HG03558 (cell line): Measurements from ENCODE around the gene SIK3.
"Not testable (repeated sequence)": the region's sequence is repeated elsewhere in the genome, so short reads cannot be mapped to it uniquely, and the experiment has no call there.

Source experiments
- ATAC-seq: cut with Tn5 transposase; IDR thresholded peaks from one replicate; pipeline ENCODE4 v1.9.1; 2021; ENCODE audit warnings: moderate number of reproducible peaks; ENCODE audit not compliant: unreplicated experiment; ENCODE audit errors: extremely low read depth

Gene SIK3

GRCh38 chr11:117112497-117112896, 14.3 kb upstream of the SIK3 start:
- not testable (repeated sequence) for ATAC-seq

- ATAC-seq, result no peak
Observed at GRCh38 chr11:117110294-117110950, 12.2 kb upstream of the SIK3 start.

GRCh38 chr11:117107701-117108590, 9.7 kb upstream of the SIK3 start:
- no peak for ATAC-seq

- ATAC-seq, result no peak
Observed at GRCh38 chr11:117100556-117100955, 2.3 kb upstream of the SIK3 start.

GRCh38 chr11:117099696-117100095, 1.5 kb upstream of the SIK3 start:
- ATAC-seq, result no peak

GRCh38 chr11:117097389-117098268, 599 bp downstream of the SIK3 start:
- ATAC-seq, result no peak

- no peak for ATAC-seq
Observed at GRCh38 chr11:117097014-117097388, 1.2 kb downstream of the SIK3 start.

- ATAC-seq, result no peak
Observed at GRCh38 chr11:117096201-117096991, 1.8 kb downstream of the SIK3 start.

- no peak for ATAC-seq
Observed at GRCh38 chr11:117095284-117096161, 2.7 kb downstream of the SIK3 start.

GRCh38 chr11:117094776-117095175, 3.5 kb downstream of the SIK3 start:
- ATAC-seq, result no peak

- ATAC-seq, result no peak
Observed at GRCh38 chr11:117092951-117093590, 5.2 kb downstream of the SIK3 start.

GRCh38 chr11:117091753-117092477, 6.3 kb downstream of the SIK3 start:
- no peak for ATAC-seq

- no peak for ATAC-seq
Observed at GRCh38 chr11:117090111-117090706, 8.0 kb downstream of the SIK3 start.

- ATAC-seq, result no peak
Observed at GRCh38 chr11:117089685-117090084, 8.5 kb downstream of the SIK3 start.

- no peak for ATAC-seq
Observed at GRCh38 chr11:117087446-117087845, 10.8 kb downstream of the SIK3 start.

GRCh38 chr11:117084992-117085391, 13.2 kb downstream of the SIK3 start:
- ATAC-seq, result no peak
